Activated T-cell treated with anti-CD3 and anti-CD28 coated beads, Interleukin-2, amount 50 U/mL, for 48 hours (primary cell): Measurements from ENCODE around the gene DBX2.
"Not testable (repeated sequence)": the region's sequence is repeated elsewhere in the genome, so short reads cannot be mapped to it uniquely, and the experiment has no call there.

Experiments used
- DNase-seq, 2 experiments: peaks; one replicate each; pipeline ENCODE4 v3.0.0-alpha.2; 2020

The DBX2 gene

DNA sequence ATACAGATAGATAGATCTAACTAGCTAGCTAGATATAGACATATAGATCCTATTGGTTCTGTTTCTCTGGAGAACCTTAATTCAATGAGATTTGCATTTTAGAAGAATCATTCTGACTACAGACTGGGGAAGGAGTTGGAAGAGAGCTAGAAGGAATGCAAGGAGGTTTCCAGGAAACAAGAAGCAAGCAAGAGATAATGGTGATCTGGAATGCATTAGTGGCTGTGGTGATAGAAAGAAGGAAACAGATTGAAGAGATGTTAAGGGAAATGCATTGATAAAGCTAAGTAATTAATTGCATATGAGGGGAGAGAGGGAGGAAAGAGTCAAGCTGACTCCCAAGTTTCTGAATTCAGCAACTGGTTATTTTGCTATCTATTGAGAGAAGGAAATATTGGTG is 42.7 kb downstream of the DBX2 start:
- no peak for DNase-seq

GRCh38 chr12:44999355-44999754 is 51.5 kb downstream of the DBX2 start:
- no peak for DNase-seq

GRCh38 chr12:44993161-44993560 is 57.7 kb downstream of the DBX2 start:
- no peak for DNase-seq

- not testable (repeated sequence) for DNase-seq
Measured at GRCh38 chr12:44984863-44985262, 66.0 kb downstream of the DBX2 start.

DNA sequence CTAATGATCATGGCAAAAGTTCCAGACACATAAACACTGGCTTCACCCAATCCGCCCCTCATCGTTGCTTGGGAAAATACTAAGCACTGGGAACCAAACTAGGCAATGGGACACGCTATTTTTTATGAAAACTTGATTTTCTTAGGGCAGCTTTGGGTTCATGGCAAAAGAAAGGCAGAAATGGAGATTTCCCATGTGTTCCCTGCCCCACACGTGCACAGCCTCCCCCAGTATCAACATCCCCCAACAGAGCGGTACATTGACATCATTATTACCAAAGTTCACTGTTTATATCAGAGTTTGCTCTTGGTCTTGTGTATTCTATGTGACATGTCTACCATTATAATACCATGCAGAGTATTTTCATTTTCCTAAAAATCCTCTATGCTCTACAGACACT is 71.0 kb downstream of the DBX2 start:
- DNase-seq: no peak

GRCh38 chr12:44976246-44976645 is 74.7 kb downstream of the DBX2 start:
- DNase-seq: no peak

DNA sequence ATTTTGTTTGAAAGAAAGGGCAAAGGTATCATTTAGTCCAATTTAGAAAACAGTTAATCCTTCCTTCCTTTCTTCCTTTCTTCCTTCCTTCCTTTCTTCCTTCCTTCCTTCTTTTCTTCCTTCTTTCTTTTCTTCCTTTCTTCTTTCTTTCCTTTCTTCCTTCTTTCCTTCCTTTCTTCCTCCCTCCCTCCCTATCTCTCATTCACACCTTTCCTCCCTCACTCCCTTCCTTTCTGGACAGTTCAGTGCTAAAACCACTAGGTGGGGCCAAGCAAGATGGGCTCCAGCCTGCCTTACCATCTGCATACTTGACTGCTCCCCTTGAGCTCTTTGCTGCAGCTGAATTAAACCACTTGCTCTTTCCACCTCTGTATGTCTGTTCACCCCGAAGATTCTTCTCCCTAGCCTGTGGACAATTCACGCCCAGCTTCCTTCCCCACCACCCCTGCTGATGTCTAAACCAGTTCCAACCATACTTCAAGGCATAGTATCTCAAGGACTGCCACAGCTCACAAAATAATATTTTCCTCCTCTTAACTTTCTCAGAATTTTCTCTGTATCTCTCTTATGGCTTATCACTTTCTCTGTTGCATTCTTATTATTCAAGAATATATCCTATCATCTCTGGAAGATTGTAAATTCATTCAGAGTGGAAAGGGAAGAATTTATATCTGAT is 78.0 kb downstream of the DBX2 start:
- DNase-seq: no peak

- DNase-seq: no peak
Measured at GRCh38 chr12:44968965-44969364, 81.9 kb downstream of the DBX2 start.
